KMS-11 (cell line): ENCODE measurements around the gene ADIPOR1.

Experiments
- H2AFZ ChIP-seq: fragments of 200-600 bp; sonication (generic); 2 replicates; pipeline ENCODE4 v1.6.1; 2016; ENCODE audit warnings: antibody characterized with exemption, mixed run types, low read depth
- H3K27ac ChIP-seq: fragments of 200-600 bp; sonication (generic); 2 replicates; pipeline ENCODE4 v1.6.1; 2016; ENCODE audit warnings: mild to moderate bottlenecking, mixed run types
- H3K27me3 ChIP-seq: fragments of 200-600 bp; sonication (generic); 2 replicates; pipeline ENCODE4 v1.6.1; 2017; ENCODE audit warnings: mild to moderate bottlenecking, low read depth, mixed run types, moderate library complexity; ENCODE audit not compliant: insufficient read depth
- H3K36me3 ChIP-seq: fragments of 200-600 bp; sonication (generic); 2 replicates; pipeline ENCODE4 v1.6.1; 2017; ENCODE audit warnings: mild to moderate bottlenecking, mixed run types; ENCODE audit not compliant: insufficient read depth
- H3K4me1 ChIP-seq: fragments of 200-600 bp; sonication (generic); 2 replicates; pipeline ENCODE4 v1.6.1; 2016; ENCODE audit warnings: mild to moderate bottlenecking, low read depth, mixed run types; ENCODE audit not compliant: poor library complexity, severe bottlenecking
- H3K4me2 ChIP-seq: fragments of 200-600 bp; sonication (generic); 2 replicates; pipeline ENCODE4 v1.7.0; 2016; ENCODE audit warnings: mild to moderate bottlenecking, mixed run types
- H3K4me3 ChIP-seq: fragments of 200-600 bp; sonication (generic); IDR thresholded peaks from 2 replicates; pipeline ENCODE4 v1.6.1; 2017; ENCODE audit warnings: low read depth, low read length, mixed read lengths; ENCODE audit not compliant: insufficient read depth
- H3K79me2 ChIP-seq: fragments of 200-600 bp; sonication (generic); 2 replicates; pipeline ENCODE4 v1.6.1; 2016; ENCODE audit warnings: low read depth, mixed run types; ENCODE audit not compliant: insufficient read depth
- H3K9ac ChIP-seq: fragments of 200-600 bp; sonication (generic); 2 replicates; pipeline ENCODE4 v1.6.1; 2016; ENCODE audit warnings: mild to moderate bottlenecking, mixed run types
- H4K20me1 ChIP-seq: fragments of 200-600 bp; sonication (generic); 2 replicates; pipeline ENCODE4 v1.6.1; 2016; ENCODE audit warnings: mild to moderate bottlenecking, mixed run types; ENCODE audit not compliant: insufficient read depth
- TF ChIP-seq, protein P1 (sequence below): fragments of 200-600 bp; sonication (generic); conservative IDR thresholded peaks from 2 replicates; pipeline ENCODE4 v1.6.1; 2017; ENCODE audit warnings: low read depth, mild to moderate bottlenecking, antibody characterized with exemption, low read length, moderate library complexity, mixed read lengths

Gene ADIPOR1

GRCh38 chr1:202934755-202935154 is 23.4 kb downstream of the ADIPOR1 start:
- Histone ChIP-seq H2AFZ (no peak overlapping the region), H3K4me2 (no peak overlapping the region), H3K4me1 (no peaks in the 10 kb centered on the region), H3K27ac (no peak overlapping the region), H4K20me1 (no peaks in the 10 kb centered on the region), H3K79me2 (no peaks in the 10 kb centered on the region), H3K9ac (no peak overlapping the region), H3K4me3 (no peak overlapping the region), H3K36me3 (no peaks in the 10 kb centered on the region), H3K27me3 (no peaks in the 10 kb centered on the region)
- TF ChIP-seq, protein P1, sequence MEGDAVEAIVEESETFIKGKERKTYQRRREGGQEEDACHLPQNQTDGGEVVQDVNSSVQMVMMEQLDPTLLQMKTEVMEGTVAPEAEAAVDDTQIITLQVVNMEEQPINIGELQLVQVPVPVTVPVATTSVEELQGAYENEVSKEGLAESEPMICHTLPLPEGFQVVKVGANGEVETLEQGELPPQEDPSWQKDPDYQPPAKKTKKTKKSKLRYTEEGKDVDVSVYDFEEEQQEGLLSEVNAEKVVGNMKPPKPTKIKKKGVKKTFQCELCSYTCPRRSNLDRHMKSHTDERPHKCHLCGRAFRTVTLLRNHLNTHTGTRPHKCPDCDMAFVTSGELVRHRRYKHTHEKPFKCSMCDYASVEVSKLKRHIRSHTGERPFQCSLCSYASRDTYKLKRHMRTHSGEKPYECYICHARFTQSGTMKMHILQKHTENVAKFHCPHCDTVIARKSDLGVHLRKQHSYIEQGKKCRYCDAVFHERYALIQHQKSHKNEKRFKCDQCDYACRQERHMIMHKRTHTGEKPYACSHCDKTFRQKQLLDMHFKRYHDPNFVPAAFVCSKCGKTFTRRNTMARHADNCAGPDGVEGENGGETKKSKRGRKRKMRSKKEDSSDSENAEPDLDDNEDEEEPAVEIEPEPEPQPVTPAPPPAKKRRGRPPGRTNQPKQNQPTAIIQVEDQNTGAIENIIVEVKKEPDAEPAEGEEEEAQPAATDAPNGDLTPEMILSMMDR = no peak

DNA sequence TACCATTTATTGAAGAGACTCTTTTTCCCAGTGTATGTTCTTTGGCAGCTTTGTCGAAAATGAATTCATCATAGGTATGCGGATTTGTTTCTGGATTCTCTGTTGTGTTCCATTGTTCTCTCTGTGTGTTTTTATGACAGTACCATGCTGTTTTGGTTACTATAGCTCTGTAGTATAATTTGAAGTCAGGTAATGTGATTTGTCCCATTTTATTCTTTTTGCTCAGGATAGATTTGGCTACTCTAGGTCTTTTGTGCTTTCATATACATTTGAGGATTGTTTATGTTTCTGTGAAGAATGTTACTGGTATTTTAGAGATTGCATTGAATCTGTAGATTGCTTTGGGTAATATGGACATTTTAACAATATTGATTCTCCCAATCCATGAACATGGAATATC is 25.6 kb downstream of the ADIPOR1 start:
- Histone ChIP-seq H4K20me1 (no peaks in the 10 kb centered on the region), H3K27me3 (no peaks in the 10 kb centered on the region), H3K4me1 (no peaks in the 10 kb centered on the region), H3K4me3 (no peak overlapping the region), H3K79me2 (no peaks in the 10 kb centered on the region), H3K27ac (no peak overlapping the region), H3K36me3 (no peaks in the 10 kb centered on the region), H2AFZ (no peak overlapping the region), H3K9ac (no peak overlapping the region), H3K4me2 (no peak overlapping the region)
- TF ChIP-seq, protein P1 = no peak

DNA sequence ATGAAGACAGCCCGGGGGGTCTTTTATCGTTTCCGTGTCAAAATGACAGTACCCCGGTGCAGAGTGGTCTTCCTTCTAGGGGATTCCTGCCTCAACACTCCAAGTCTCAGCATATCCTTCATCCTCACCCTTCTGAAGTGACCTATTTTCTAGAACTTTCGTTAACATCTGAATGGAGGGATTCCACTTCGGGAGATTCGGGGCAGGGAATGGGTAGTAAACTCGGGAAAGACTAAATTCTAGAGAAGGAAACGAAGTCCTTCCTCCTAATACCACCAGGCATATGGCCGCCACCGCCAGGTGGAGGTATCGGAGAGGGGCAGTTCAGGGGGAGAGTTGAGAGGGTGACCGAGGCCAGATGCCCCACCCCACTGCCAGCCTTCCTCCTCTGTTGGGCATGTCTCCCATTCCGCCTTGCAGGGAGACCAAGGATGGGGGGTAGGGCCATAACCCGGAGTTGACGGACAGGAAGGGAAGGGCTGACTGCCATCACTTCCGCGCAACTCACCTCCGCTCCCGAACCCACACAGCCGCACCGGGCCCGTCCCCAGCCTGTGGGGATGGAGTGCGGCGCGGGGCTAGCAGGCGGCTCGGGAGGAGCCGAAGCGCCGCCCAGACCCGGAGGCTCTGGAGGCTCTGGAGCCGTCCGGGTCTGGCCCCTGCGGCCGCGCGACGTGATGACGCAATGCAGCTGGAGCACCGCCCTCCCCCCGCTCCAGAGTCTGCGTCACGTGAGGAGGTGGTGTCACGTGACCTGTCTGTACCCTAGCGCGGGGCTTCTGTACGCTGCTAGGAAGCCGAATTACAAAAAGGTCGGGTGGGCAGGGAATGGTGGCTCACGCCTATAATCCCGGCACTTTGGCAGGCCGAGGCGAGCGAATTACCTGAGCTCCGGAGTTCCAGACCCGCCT is 31.3 kb downstream of the ADIPOR1 start, which contains the start of gene KLHL12:
TSS of gene KLHL12 (minus strand) at position 654 of the 911 bp plus-strand sequence. CDS start 2,072 bp downstream, outside the sequence.
- Histone ChIP-seq H2AFZ (peak within 1 kb of the TSS; percentile 81), H3K27me3 (no peaks in the 10 kb centered on the region)

DNA sequence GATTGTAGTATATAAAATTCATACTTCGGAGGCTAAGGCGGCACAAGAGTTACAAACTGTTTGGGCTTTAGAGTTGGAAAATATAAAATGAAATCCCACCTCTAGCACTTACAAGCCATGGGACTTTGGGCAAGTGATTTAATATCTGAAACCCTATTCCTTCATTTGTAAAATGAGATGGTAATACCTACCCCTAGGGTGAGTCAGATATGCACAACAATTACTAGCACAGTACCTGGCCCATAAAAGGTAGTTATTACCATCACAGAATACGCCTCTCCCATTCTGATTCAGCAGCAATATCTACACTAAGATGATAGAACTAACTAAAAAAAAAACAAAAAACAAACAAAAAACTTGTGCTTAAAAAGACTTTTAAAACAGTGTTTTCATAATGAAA is 34.6 kb downstream of the ADIPOR1 start:
- peaks cover 71% of the 10 kb centered on the region for H3K4me1 ChIP-seq
- peaks cover 9% of the 10 kb centered on the region; the same call in 1 of the 2 replicates for H3K36me3 ChIP-seq
- H3K4me3 ChIP-seq = no peak overlapping the region
- H3K27ac ChIP-seq = no peak overlapping the region
- peaks cover 56% of the 10 kb centered on the region for H3K79me2 ChIP-seq
- H3K9ac ChIP-seq = no peak overlapping the region
- no peak overlapping the region for H2AFZ ChIP-seq
- no peaks in the 10 kb centered on the region for H4K20me1 ChIP-seq
- TF ChIP-seq, protein P1 = no peak
- no peaks in the 10 kb centered on the region for H3K27me3 ChIP-seq
- 0 out of 2 replicates have a peak overlapping the region, but pooled peaks have one; percentile 1 for H3K4me2 ChIP-seq

More for the DNA sequence above, 31.3 kb downstream of the ADIPOR1 start, which contains the start of gene KLHL12:
- no peaks in the 10 kb centered on the region for H4K20me1 ChIP-seq
- H3K27ac ChIP-seq = peak within 1 kb of the TSS; percentile 75
- peaks cover 35% of the 10 kb centered on the region for H3K79me2 ChIP-seq
- peaks cover 43% of the 10 kb centered on the region for H3K4me1 ChIP-seq
- H3K36me3 ChIP-seq = no peaks in the 10 kb centered on the region
- H3K4me3 ChIP-seq = peak within 1 kb of the TSS; percentile 94
- TF ChIP-seq, protein P1 = peak; percentile 75
- peak within 1 kb of the TSS; percentile 79 for H3K4me2 ChIP-seq
- peak within 1 kb of the TSS; percentile 81 for H3K9ac ChIP-seq
